ENCODE data around the gene FBL. TPM values are rescaled to one million over a fixed set of nuclear protein-coding genes. Genes with fewer than 3 reads are reported as not detected.
"Not testable (repeated sequence)": the region's sequence is repeated elsewhere in the genome, so short reads cannot be mapped to it uniquely, and the experiment has no call there.

Gene FBL
- total RNA-seq, 1 donor from 2014 or later: 386 TPM

GRCh38 chr19:39887456-39887951 lies 41.3 kb upstream of the FBL start:
- H3K27ac ChIP-seq (ENCODE audit: low read depth, low read length); H3K4me1 ChIP-seq (ENCODE audit: control insufficient read depth in 3 of 3, insufficient read depth in 3 of 3, low read length in 3 of 3); H3K36me3 ChIP-seq (ENCODE audit: control insufficient read depth in 3 of 3, insufficient read depth in 3 of 3, low read length in 3 of 3); H3K9ac ChIP-seq (ENCODE audit: low read depth in 1 of 3, low read length in 3 of 3); H3K9me3 ChIP-seq (ENCODE audit: control insufficient read depth in 3 of 3, low read length in 3 of 3); H3K4me3 ChIP-seq (ENCODE audit: low read length in 3 of 3): not testable (repeated sequence)
- H3K27me3 ChIP-seq (ENCODE audit: control insufficient read depth in 3 of 3, insufficient read depth in 3 of 3, low read length in 3 of 3): peaks cover 13 to 14% (median 13%) of the 10 kb centered on the region in 3 donors

- H3K4me3 ChIP-seq (ENCODE audit: low read length in 3 of 3); H3K27me3 ChIP-seq (ENCODE audit: control insufficient read depth in 3 of 3, insufficient read depth in 3 of 3, low read length in 3 of 3); H3K9ac ChIP-seq (ENCODE audit: low read depth in 1 of 3, low read length in 3 of 3); H3K9me3 ChIP-seq (ENCODE audit: control insufficient read depth in 3 of 3, low read length in 3 of 3); H3K27ac ChIP-seq (ENCODE audit: low read depth, low read length); H3K4me1 ChIP-seq (ENCODE audit: control insufficient read depth in 3 of 3, insufficient read depth in 3 of 3, low read length in 3 of 3); H3K36me3 ChIP-seq (ENCODE audit: control insufficient read depth in 3 of 3, insufficient read depth in 3 of 3, low read length in 3 of 3): not testable (repeated sequence)
Observed at GRCh38 chr19:39885821-39886554, 39.8 kb upstream of the FBL start.

GRCh38 chr19:39884721-39885120 lies 38.5 kb upstream of the FBL start:
- H3K36me3 ChIP-seq (ENCODE audit: control insufficient read depth in 3 of 3, insufficient read depth in 3 of 3, low read length in 3 of 3); H3K9ac ChIP-seq (ENCODE audit: low read depth in 1 of 3, low read length in 3 of 3); H3K4me1 ChIP-seq (ENCODE audit: control insufficient read depth in 3 of 3, insufficient read depth in 3 of 3, low read length in 3 of 3); H3K27ac ChIP-seq (ENCODE audit: low read depth, low read length); H3K4me3 ChIP-seq (ENCODE audit: low read length in 3 of 3); H3K27me3 ChIP-seq (ENCODE audit: control insufficient read depth in 3 of 3, insufficient read depth in 3 of 3, low read length in 3 of 3); H3K9me3 ChIP-seq (ENCODE audit: control insufficient read depth in 3 of 3, low read length in 3 of 3): not testable (repeated sequence)

- not testable (repeated sequence) for H3K36me3 ChIP-seq (ENCODE audit: control insufficient read depth in 3 of 3, insufficient read depth in 3 of 3, low read length in 3 of 3); H3K4me3 ChIP-seq (ENCODE audit: low read length in 3 of 3); H3K27me3 ChIP-seq (ENCODE audit: control insufficient read depth in 3 of 3, insufficient read depth in 3 of 3, low read length in 3 of 3); H3K27ac ChIP-seq (ENCODE audit: low read depth, low read length); H3K4me1 ChIP-seq (ENCODE audit: control insufficient read depth in 3 of 3, insufficient read depth in 3 of 3, low read length in 3 of 3); H3K9me3 ChIP-seq (ENCODE audit: control insufficient read depth in 3 of 3, low read length in 3 of 3); H3K9ac ChIP-seq (ENCODE audit: low read depth in 1 of 3, low read length in 3 of 3)
Observed at GRCh38 chr19:39882645-39883044, 36.5 kb upstream of the FBL start.

GRCh38 chr19:39881495-39882110 lies 35.4 kb upstream of the FBL start:
- not testable (repeated sequence) for H3K36me3 ChIP-seq (ENCODE audit: control insufficient read depth in 3 of 3, insufficient read depth in 3 of 3, low read length in 3 of 3); H3K9me3 ChIP-seq (ENCODE audit: control insufficient read depth in 3 of 3, low read length in 3 of 3); H3K27ac ChIP-seq (ENCODE audit: low read depth, low read length); H3K4me3 ChIP-seq (ENCODE audit: low read length in 3 of 3); H3K4me1 ChIP-seq (ENCODE audit: control insufficient read depth in 3 of 3, insufficient read depth in 3 of 3, low read length in 3 of 3); H3K27me3 ChIP-seq (ENCODE audit: control insufficient read depth in 3 of 3, insufficient read depth in 3 of 3, low read length in 3 of 3); H3K9ac ChIP-seq (ENCODE audit: low read depth in 1 of 3, low read length in 3 of 3)

GRCh38 chr19:39880241-39880640 lies 34.1 kb upstream of the FBL start:
- not testable (repeated sequence) for H3K36me3 ChIP-seq (ENCODE audit: control insufficient read depth in 3 of 3, insufficient read depth in 3 of 3, low read length in 3 of 3); H3K4me1 ChIP-seq (ENCODE audit: control insufficient read depth in 3 of 3, insufficient read depth in 3 of 3, low read length in 3 of 3); H3K27ac ChIP-seq (ENCODE audit: low read depth, low read length); H3K27me3 ChIP-seq (ENCODE audit: control insufficient read depth in 3 of 3, insufficient read depth in 3 of 3, low read length in 3 of 3); H3K9me3 ChIP-seq (ENCODE audit: control insufficient read depth in 3 of 3, low read length in 3 of 3); H3K4me3 ChIP-seq (ENCODE audit: low read length in 3 of 3); H3K9ac ChIP-seq (ENCODE audit: low read depth in 1 of 3, low read length in 3 of 3)

GRCh38 chr19:39879796-39880195 lies 33.6 kb upstream of the FBL start:
- not testable (repeated sequence) for H3K4me1 ChIP-seq (ENCODE audit: control insufficient read depth in 3 of 3, insufficient read depth in 3 of 3, low read length in 3 of 3); H3K4me3 ChIP-seq (ENCODE audit: low read length in 3 of 3); H3K36me3 ChIP-seq (ENCODE audit: control insufficient read depth in 3 of 3, insufficient read depth in 3 of 3, low read length in 3 of 3); H3K27ac ChIP-seq (ENCODE audit: low read depth, low read length); H3K9me3 ChIP-seq (ENCODE audit: control insufficient read depth in 3 of 3, low read length in 3 of 3); H3K9ac ChIP-seq (ENCODE audit: low read depth in 1 of 3, low read length in 3 of 3); H3K27me3 ChIP-seq (ENCODE audit: control insufficient read depth in 3 of 3, insufficient read depth in 3 of 3, low read length in 3 of 3)

GRCh38 chr19:39878866-39879265 lies 32.7 kb upstream of the FBL start:
- H3K4me3 ChIP-seq (ENCODE audit: low read length in 3 of 3); H3K36me3 ChIP-seq (ENCODE audit: control insufficient read depth in 3 of 3, insufficient read depth in 3 of 3, low read length in 3 of 3); H3K27ac ChIP-seq (ENCODE audit: low read depth, low read length); H3K9ac ChIP-seq (ENCODE audit: low read depth in 1 of 3, low read length in 3 of 3); H3K4me1 ChIP-seq (ENCODE audit: control insufficient read depth in 3 of 3, insufficient read depth in 3 of 3, low read length in 3 of 3); H3K9me3 ChIP-seq (ENCODE audit: control insufficient read depth in 3 of 3, low read length in 3 of 3); H3K27me3 ChIP-seq (ENCODE audit: control insufficient read depth in 3 of 3, insufficient read depth in 3 of 3, low read length in 3 of 3): not testable (repeated sequence)

- Histone ChIP-seq H3K36me3 (ENCODE audit: control insufficient read depth in 3 of 3, insufficient read depth in 3 of 3, low read length in 3 of 3) (no peaks in the 10 kb centered on the region), H3K27me3 (ENCODE audit: control insufficient read depth in 3 of 3, insufficient read depth in 3 of 3, low read length in 3 of 3) (peaks cover 0 to 4% (median 3%) of the 10 kb centered on the region in 3 donors), H3K9ac (ENCODE audit: low read depth in 1 of 3, low read length in 3 of 3) (no peak overlapping the region), H3K4me3 (ENCODE audit: low read length in 3 of 3) (no peak overlapping the region), H3K4me1 (ENCODE audit: control insufficient read depth in 3 of 3, insufficient read depth in 3 of 3, low read length in 3 of 3) (no peaks in the 10 kb centered on the region), H3K9me3 (ENCODE audit: control insufficient read depth in 3 of 3, low read length in 3 of 3) (no peaks in the 10 kb centered on the region), H3K27ac (ENCODE audit: low read depth, low read length) (no peak overlapping the region)
Observed at GRCh38 chr19:39878398-39878797, 32.2 kb upstream of the FBL start.

- not testable (repeated sequence) for H3K4me3 ChIP-seq (ENCODE audit: low read length in 3 of 3); H3K9me3 ChIP-seq (ENCODE audit: control insufficient read depth in 3 of 3, low read length in 3 of 3); H3K4me1 ChIP-seq (ENCODE audit: control insufficient read depth in 3 of 3, insufficient read depth in 3 of 3, low read length in 3 of 3); H3K27me3 ChIP-seq (ENCODE audit: control insufficient read depth in 3 of 3, insufficient read depth in 3 of 3, low read length in 3 of 3); H3K9ac ChIP-seq (ENCODE audit: low read depth in 1 of 3, low read length in 3 of 3); H3K36me3 ChIP-seq (ENCODE audit: control insufficient read depth in 3 of 3, insufficient read depth in 3 of 3, low read length in 3 of 3); H3K27ac ChIP-seq (ENCODE audit: low read depth, low read length)
Observed at GRCh38 chr19:39877982-39878381, 31.8 kb upstream of the FBL start.

All from skeletal muscle tissue (tissue), 4 donors.